C4-2B (cell line): ENCODE measurements around the gene BRSK2.

ENCODE experiments used
- H3K27ac ChIP-seq: fragments of 450-650 bp; 2 replicates; pipeline ENCODE4 v1.5.1; 2017
- CTCF ChIP-seq: fragments of 450-650 bp; conservative IDR thresholded peaks from 2 replicates; pipeline ENCODE4 v1.5.1; 2017; ENCODE audit warnings: mild to moderate bottlenecking
- ZFX ChIP-seq: fragments of 450-650 bp; IDR thresholded peaks from 2 replicates; pipeline ENCODE4 v1.6.1; 2017

The BRSK2 gene

GRCh38 chr11:1443737-1444136, 54.0 kb downstream of the BRSK2 start:
- TF ChIP-seq ZFX (no peak), CTCF (no peak)
- no peak overlapping the region for H3K27ac ChIP-seq

- no peak overlapping the region for H3K27ac ChIP-seq
- no peak for TF ChIP-seq ZFX
- no peak for TF ChIP-seq CTCF
Observed at GRCh38 chr11:1444321-1444720, 54.6 kb downstream of the BRSK2 start.

GRCh38 chr11:1444823-1445422, 55.2 kb downstream of the BRSK2 start:
- H3K27ac ChIP-seq: no peak overlapping the region
- TF ChIP-seq ZFX: no peak
- TF ChIP-seq CTCF: no peak

- TF ChIP-seq CTCF: no peak
- no peak overlapping the region for H3K27ac ChIP-seq
Observed at GRCh38 chr11:1445741-1446445, 56.2 kb downstream of the BRSK2 start.

- no peak for TF ChIP-seq CTCF
- TF ChIP-seq ZFX: no peak
- no peak overlapping the region for H3K27ac ChIP-seq
Observed at GRCh38 chr11:1446623-1447022, 56.9 kb downstream of the BRSK2 start.

- no peak for TF ChIP-seq ZFX
- H3K27ac ChIP-seq: no peak overlapping the region
Observed at GRCh38 chr11:1447845-1448825, 58.4 kb downstream of the BRSK2 start.

- no peak overlapping the region for H3K27ac ChIP-seq
- TF ChIP-seq CTCF (no peak), ZFX (no peak)
Observed at GRCh38 chr11:1448882-1449281, 59.1 kb downstream of the BRSK2 start.
